NCI-H2171 (cell line): ENCODE data around the gene P2RY13.

Experiments
- DNase-seq: peaks from one replicate; lab custom pipeline; 2025; lab: John Stamatoyannopoulos, UW

Gene P2RY13

DNA sequence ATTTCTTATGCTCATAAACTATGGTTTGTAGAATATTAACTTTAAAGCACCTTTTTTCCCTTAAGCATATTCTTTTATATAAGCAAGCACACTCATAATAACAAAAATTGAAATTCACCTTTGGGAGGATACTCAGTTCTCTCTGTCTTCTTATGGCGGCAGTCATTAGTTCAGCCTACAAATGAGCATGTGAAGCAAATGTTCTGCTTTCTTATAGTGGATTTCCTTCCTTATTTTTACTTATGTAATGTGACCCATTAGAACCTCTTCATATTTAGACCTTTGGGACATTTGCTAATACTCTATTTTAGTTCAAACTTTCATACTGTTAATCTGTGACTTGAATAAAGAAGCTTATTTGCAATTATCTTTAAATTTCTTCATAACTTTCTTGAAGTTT lies at the start of gene P2RY13:
TSS of gene P2RY13 (minus strand) at position 187 of the 400 bp plus-strand sequence. CDS start at position 166, 21 bp downstream.
- DNase-seq, result no peak

GRCh38 chr3:151377768-151378385 lies 48.5 kb upstream of the P2RY13 start:
- DNase-seq, result no peak

GRCh38 chr3:151372063-151372820 lies 42.9 kb upstream of the P2RY13 start:
- DNase-seq, result no peak

DNA sequence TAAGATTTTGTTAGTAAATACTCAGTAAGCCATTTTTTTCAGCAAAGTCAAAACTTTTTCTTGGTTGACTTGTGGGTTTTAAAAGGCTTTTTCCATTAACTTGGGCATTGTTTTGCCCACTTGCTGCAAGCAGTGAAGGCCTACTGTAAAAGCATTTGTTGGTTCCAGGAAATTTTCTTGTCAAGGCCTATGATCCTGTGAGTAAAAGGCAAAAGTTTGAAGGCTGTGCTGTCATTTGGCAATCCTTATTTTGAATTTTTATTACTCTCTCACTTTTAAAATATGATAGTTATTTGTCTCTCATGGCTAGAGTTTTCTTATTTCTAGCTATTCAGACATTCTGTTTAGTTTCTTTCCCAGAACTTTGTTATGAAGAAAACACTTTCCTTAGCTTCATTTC lies 42.2 kb upstream of the P2RY13 start:
- no peak for DNase-seq

DNA sequence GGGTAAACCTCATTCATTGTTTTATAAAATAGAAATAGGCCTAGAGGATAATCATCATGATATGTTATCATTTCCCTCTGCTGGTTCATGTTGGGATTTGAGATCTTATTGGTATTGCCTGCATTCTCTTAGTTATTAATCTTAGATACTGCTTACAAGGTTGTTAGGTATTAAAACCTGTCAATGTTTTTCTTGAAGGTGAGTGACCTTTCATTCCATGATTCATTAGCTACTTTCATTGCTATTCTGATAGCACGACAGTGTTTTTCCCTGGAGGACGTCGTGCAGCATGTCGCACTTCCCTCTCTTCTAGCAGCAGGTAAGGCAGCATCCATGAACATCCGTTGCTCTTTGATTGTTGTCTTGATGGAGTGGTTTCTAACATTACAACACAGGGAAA lies 38.1 kb upstream of the P2RY13 start:
- DNase-seq, result no peak

DNA sequence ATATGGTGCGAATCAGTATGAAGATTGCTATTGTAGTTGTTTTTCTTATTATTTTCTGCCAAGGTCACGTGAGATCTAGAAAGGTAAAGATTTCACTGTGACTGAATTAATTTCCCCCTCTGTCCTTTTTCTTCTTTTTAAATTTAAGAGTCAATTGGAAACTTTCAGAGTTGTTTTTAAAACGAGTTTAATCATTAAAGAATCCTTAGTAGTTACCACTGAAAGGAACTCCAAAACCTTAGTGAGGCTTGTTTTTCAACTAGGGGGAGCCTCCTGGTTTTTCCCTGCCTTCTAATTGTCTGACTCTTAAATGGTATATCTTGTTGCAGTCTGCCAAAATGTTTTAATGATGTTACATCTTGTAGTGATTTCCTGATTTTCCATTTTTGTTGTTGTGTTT lies 37.6 kb upstream of the P2RY13 start:
- DNase-seq, result no peak

- no peak for DNase-seq
Observed at GRCh38 chr3:151362751-151363174, 33.4 kb upstream of the P2RY13 start.

- no peak for DNase-seq
Observed at GRCh38 chr3:151357463-151357850, 28.1 kb upstream of the P2RY13 start.

GRCh38 chr3:151356794-151357462 lies 27.6 kb upstream of the P2RY13 start:
- DNase-seq, result no peak

GRCh38 chr3:151351648-151352047 lies 22.3 kb upstream of the P2RY13 start:
- DNase-seq, result no peak

DNA sequence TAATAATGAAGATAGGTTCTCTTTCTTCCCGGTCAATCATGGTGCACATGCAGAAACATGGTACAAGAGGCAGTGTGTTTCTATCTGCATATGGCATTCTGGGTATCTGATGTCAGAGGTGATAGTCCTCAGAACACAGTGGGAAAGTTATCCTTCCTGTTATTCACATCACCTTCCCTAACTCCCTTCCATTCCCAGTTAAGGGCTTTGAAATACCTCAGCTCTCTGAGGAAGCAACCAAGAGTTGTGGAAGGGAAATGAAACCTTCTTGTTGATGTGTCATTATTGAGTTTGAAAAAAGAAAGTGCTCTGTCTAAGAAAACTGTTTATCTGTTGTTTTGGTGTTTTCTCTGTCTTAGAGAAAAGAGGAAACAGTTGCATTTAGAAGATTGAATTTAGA lies 21.9 kb upstream of the P2RY13 start:
- no peak for DNase-seq

GRCh38 chr3:151350656-151351055 lies 21.3 kb upstream of the P2RY13 start:
- no peak for DNase-seq

GRCh38 chr3:151347432-151347831 lies 18.1 kb upstream of the P2RY13 start:
- DNase-seq, result no peak

DNA sequence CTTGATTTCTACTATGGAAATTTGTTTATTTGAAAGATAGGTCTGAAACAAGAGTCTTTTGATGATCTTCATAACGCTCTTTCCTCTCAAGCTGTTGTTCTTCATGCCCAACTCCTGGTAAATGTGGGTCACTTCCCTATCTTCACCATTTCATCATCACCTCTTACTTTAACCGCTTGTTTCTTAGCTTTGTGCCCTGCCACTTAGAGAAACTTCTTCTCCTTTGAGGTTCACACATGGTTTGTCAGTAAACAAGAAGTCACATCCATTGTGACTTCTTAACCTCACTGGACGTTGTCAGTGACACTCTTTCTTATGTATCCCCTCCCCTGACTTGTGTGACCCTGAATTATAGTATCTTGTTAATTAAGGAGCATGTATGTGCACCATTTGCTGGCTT lies 16.9 kb upstream of the P2RY13 start:
- no peak for DNase-seq

GRCh38 chr3:151345859-151346258 lies 16.5 kb upstream of the P2RY13 start:
- DNase-seq, result no peak

DNA sequence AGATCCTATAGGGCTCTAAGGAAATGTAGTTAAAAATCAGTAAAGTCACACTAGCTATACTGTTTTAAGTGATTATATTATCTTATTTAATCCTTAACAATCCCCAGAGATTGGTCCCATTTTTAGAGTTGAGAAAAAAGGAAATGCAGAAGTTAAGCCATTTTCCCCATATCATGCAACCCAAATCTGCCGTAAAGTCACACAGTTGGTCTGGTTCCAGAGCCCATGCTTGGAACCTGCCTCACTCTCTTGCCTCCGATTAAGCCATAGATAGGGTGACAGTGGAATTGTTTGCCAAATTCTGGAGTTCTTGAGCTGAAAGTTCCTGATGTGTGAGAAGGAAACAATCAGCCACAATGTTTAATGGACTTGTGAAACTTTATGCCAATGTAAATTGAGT lies 2.3 kb upstream of the P2RY13 start:
- DNase-seq, result no peak

DNA sequence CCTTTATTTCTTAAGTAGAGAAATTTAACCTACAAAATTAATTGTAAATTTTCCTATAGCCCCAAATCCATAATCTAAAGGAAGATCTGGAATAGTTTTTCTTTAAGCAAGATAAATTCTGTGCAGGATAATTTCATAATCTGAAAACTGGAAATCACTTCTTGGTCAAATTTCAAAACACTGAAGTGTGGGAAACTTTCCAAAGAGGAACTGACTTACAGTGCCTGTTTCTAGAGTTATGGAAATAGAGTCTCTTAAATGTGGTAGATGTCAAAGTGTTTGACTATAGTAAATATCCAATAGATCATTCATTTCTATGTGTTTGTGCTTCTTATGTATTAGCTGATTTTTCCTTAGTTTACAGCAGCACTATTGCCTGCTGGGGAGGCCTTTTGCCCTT lies 1.6 kb upstream of the P2RY13 start:
- no peak for DNase-seq

DNA sequence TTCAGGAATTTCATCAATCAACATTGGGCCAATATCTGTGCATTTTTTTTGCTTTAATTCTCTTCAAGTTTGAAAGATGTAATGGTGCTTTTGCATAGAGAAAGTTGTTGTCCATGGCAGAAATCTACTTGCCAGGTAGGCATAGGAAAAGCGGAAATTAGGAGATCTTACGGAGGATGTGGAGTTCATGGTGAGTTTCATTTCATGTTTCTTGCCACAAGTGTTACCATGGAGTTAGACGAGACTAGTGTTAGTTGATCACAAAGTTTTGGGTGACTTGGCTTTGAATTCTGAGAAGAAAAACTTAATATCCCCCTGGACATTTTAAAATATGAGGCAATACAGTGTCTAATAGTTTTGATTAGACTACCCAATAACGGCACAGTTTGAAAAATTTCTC lies 1.0 kb upstream of the P2RY13 start:
- no peak for DNase-seq

DNA sequence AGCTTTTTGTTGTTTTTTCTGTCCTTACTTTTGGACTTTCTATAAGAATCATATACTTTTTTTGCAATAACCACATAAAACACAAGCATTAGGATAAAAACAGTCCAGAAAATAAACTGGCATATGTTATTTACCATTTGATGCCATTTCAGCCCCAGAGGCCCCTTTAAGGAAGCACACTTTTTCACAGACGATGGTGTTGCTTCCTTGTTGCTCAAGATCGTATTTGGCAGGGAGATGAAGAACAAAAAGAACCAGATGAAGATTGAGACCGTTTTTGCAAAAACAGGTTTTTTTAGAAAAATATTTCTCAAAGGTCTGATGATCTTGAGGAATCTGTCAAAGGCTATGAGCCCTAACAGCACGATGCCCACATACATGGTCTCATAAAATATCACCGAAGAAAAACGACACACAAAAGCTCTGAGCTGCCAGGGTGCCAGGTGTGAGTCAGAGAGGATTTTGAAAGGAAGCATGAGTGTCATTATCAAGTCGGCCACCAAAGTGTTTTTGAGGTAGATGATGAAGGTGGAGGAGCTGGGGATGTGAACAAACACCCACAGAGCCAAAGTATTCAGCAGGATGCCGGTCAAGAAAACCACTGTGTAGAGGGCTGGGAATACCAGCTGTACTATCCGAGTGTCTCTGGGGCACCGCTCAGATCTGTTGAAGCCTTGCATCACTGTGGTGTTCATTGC lies 902 bp downstream of the P2RY13 start:
- no peak for DNase-seq

DNA sequence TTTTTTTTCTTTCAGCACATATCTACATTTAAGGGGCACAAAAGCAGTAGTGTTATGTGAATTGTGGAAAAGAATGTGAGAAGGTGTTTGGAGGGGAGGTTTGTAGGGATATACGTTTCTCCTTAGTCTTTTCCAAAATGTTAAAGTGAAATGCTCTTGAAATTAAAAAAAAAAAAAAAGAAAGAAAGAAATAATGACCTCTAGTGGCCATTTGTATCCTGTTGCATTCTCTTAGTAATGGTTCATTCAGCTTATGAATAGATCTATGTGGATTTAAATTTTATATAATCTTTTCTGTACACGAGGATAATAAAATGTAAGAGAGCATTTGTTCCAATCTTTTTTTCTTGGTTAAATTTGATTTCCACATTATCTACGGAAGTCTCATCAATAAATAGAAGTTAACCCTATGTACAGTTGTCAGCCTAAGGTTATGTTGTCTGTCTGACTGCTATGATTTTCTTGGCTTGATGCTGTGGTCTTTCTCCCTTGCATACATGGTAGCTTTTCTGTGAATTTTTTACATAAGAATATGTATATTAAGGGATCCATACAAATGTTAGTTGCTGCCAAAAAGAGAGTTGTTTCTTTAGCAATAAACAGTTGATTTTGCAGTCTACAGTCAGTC lies 1.7 kb downstream of the P2RY13 start:
- DNase-seq, result peak; percentile 6

- DNase-seq, result no peak
Observed at GRCh38 chr3:151322511-151322910, 6.8 kb downstream of the P2RY13 start.

DNA sequence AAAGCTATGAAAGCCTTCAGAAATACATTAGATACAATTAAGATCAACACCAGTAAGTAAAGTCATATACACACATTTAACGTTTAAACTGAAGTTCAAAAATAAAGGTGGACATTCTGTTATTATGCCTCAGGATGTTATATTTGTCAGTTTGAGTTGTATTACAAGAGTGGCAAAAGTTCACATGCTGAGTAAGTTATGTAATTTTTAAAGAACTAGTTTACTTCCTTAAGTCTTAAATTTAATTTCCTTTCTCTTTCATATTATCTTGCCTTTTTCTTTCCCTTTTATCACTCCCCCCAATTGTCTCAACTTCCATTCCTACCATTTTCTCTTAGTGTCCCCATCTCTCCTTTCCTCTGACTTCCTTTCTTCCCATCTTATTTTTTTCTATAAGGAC lies 7.8 kb downstream of the P2RY13 start:
- DNase-seq, result no peak
